ENCODE results near the gene ANKRD27.

The ANKRD27 gene

GRCh38 chr19:32718286-32718685 lies 43.3 kb upstream of the ANKRD27 start:
- Histone ChIP-seq H3K27ac (ENCODE audit: extremely low read depth, low read depth, low read length) (no peak overlapping the region), H3K36me3 (ENCODE audit: control insufficient read depth in 2 of 2, insufficient read depth in 1 of 2, low read length in 2 of 2) (peaks cover 28 to 52% of the 10 kb centered on the region in 2 experiments), H3K9me3 (ENCODE audit: control insufficient read depth, insufficient read depth, low read depth, low read length) (no peaks in the 10 kb centered on the region; the same call in 1 of the 2 replicates), H3K4me3 (ENCODE audit: low read depth, low read length) (no peak overlapping the region), H3K4me1 (ENCODE audit: control insufficient read depth, insufficient read depth, low read length) (no peaks in the 10 kb centered on the region)
- TF ChIP-seq ZBTB20 (tag by site-specific recombination; IDR thresholded peaks at IDR 0.05): no peak
- TF ChIP-seq ZNF324 (tag by site-specific recombination; IDR thresholded peaks at IDR 0.05): no peak
- no peak for TF ChIP-seq ZIC2 (tag by site-specific recombination; IDR thresholded peaks at IDR 0.05)
- no peak for TF ChIP-seq ZBTB10 (tag by site-specific recombination; IDR thresholded peaks at IDR 0.05)
- TF ChIP-seq, protein P1, sequence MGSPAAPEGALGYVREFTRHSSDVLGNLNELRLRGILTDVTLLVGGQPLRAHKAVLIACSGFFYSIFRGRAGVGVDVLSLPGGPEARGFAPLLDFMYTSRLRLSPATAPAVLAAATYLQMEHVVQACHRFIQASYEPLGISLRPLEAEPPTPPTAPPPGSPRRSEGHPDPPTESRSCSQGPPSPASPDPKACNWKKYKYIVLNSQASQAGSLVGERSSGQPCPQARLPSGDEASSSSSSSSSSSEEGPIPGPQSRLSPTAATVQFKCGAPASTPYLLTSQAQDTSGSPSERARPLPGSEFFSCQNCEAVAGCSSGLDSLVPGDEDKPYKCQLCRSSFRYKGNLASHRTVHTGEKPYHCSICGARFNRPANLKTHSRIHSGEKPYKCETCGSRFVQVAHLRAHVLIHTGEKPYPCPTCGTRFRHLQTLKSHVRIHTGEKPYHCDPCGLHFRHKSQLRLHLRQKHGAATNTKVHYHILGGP (tag by site-specific recombination; IDR thresholded peaks at IDR 0.05): no peak
- TF ChIP-seq, protein P2, sequence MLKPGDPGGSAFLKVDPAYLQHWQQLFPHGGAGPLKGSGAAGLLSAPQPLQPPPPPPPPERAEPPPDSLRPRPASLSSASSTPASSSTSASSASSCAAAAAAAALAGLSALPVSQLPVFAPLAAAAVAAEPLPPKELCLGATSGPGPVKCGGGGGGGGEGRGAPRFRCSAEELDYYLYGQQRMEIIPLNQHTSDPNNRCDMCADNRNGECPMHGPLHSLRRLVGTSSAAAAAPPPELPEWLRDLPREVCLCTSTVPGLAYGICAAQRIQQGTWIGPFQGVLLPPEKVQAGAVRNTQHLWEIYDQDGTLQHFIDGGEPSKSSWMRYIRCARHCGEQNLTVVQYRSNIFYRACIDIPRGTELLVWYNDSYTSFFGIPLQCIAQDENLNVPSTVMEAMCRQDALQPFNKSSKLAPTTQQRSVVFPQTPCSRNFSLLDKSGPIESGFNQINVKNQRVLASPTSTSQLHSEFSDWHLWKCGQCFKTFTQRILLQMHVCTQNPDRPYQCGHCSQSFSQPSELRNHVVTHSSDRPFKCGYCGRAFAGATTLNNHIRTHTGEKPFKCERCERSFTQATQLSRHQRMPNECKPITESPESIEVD (tag by site-specific recombination; IDR thresholded peaks at IDR 0.05): no peak
- TF ChIP-seq ZBTB21 (tag by site-specific recombination; IDR thresholded peaks at IDR 0.05): no peak
- no peak for TF ChIP-seq ZNF280D (tag by site-specific recombination; IDR thresholded peaks at IDR 0.05)
- no peak for TF ChIP-seq SP3 (tag by site-specific recombination; IDR thresholded peaks at IDR 0.05)
- no peak for TF ChIP-seq ZNF549 (tag by site-specific recombination; IDR thresholded peaks at IDR 0.05)
- no peak for TF ChIP-seq ZNF521 (tag by site-specific recombination; IDR thresholded peaks at IDR 0.05)
- no peak for TF ChIP-seq ZNF2 (tag by site-specific recombination; IDR thresholded peaks at IDR 0.05)
- TF ChIP-seq ZBTB8A (tag by site-specific recombination; IDR thresholded peaks at IDR 0.05): no peak
- TF ChIP-seq ZNF473 (tag by site-specific recombination; IDR thresholded peaks at IDR 0.05): no peak
- no peak for TF ChIP-seq ZNF600 (tag by site-specific recombination; IDR thresholded peaks at IDR 0.05)
- no peak for TF ChIP-seq ZNF302 (tag by site-specific recombination; IDR thresholded peaks at IDR 0.05; ENCODE audit: low read depth)
- TF ChIP-seq, protein P3, sequence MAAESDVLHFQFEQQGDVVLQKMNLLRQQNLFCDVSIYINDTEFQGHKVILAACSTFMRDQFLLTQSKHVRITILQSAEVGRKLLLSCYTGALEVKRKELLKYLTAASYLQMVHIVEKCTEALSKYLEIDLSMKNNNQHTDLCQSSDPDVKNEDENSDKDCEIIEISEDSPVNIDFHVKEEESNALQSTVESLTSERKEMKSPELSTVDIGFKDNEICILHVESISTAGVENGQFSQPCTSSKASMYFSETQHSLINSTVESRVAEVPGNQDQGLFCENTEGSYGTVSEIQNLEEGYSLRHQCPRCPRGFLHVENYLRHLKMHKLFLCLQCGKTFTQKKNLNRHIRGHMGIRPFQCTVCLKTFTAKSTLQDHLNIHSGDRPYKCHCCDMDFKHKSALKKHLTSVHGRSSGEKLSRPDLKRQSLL (tag by site-specific recombination; IDR thresholded peaks at IDR 0.05): no peak
- CTCF ChIA-PET: interaction anchor here (0.6 to 1.3 kb wide), 2 partner anchors 18 to 253 kb away, joined by 3 to 4 read pairs; no protein-coding TSS in a partner anchor
- POLR2A ChIA-PET: no interaction called here

Data from HEK293 (cell line).